Measurements from ENCODE around the gene PLCG1.

Gene PLCG1

GRCh38 chr20:41143354-41143753 lies 6.0 kb downstream of the PLCG1 start:
- DNase-seq: no peak

- no peak for DNase-seq
Measured at GRCh38 chr20:41145317-41145716, 8.0 kb downstream of the PLCG1 start.

GRCh38 chr20:41145821-41146620 lies 8.7 kb downstream of the PLCG1 start:
- no peak for DNase-seq

- DNase-seq: no peak
Measured at GRCh38 chr20:41147767-41148191, 10.4 kb downstream of the PLCG1 start.

GRCh38 chr20:41148942-41149341 lies 11.6 kb downstream of the PLCG1 start:
- no peak for DNase-seq

GRCh38 chr20:41150664-41151063 lies 13.3 kb downstream of the PLCG1 start:
- no peak for DNase-seq

GRCh38 chr20:41151134-41151869 lies 14.0 kb downstream of the PLCG1 start:
- no peak for DNase-seq

GRCh38 chr20:41152108-41152757 lies 14.9 kb downstream of the PLCG1 start:
- no peak for DNase-seq

GRCh38 chr20:41154436-41155176 lies 17.3 kb downstream of the PLCG1 start:
- DNase-seq: no peak

GRCh38 chr20:41155261-41155660 lies 17.9 kb downstream of the PLCG1 start:
- no peak for DNase-seq

- DNase-seq: no peak
Measured at GRCh38 chr20:41158082-41158625, 20.8 kb downstream of the PLCG1 start.

- DNase-seq: no peak
Measured at GRCh38 chr20:41159547-41159946, 22.2 kb downstream of the PLCG1 start.

- no peak for DNase-seq
Measured at GRCh38 chr20:41160686-41161085, 23.3 kb downstream of the PLCG1 start.

GRCh38 chr20:41161886-41162285 lies 24.5 kb downstream of the PLCG1 start:
- no peak for DNase-seq

GRCh38 chr20:41162396-41162795 lies 25.1 kb downstream of the PLCG1 start:
- no peak for DNase-seq

GRCh38 chr20:41163821-41164220 lies 26.5 kb downstream of the PLCG1 start:
- no peak for DNase-seq

GRCh38 chr20:41165001-41165882 lies 27.9 kb downstream of the PLCG1 start:
- DNase-seq: no peak

GRCh38 chr20:41166201-41167117 lies 29.1 kb downstream of the PLCG1 start:
- no peak for DNase-seq

- DNase-seq: no peak
Measured at GRCh38 chr20:41167118-41167470, 29.8 kb downstream of the PLCG1 start.

GRCh38 chr20:41167481-41168253 lies 30.3 kb downstream of the PLCG1 start:
- no peak for DNase-seq

All from NCI-H510A treated with DMSO at 0.1 percent for 48 hours (cell line).